Retina (tissue), 1 donor: ENCODE results near the gene HES6.
"Not testable (repeated sequence)": the region's sequence is repeated elsewhere in the genome, so short reads cannot be mapped to it uniquely, and the experiment has no call there.

Source experiments
- DNase-seq: peaks from one replicate; pipeline ENCODE4 v3.0.0-alpha.2; 2016

Gene HES6

GRCh38 chr2:238239863-238240756 is at the start of gene HES6:
Gene HES6, minus strand, starts transcription at chr2:238240038. Its CDS starts 133 bp downstream, at chr2:238239905.
- peak; percentile 96 for DNase-seq

GRCh38 chr2:238289574-238289973 is 49.7 kb upstream of the HES6 start:
- DNase-seq = no peak

- DNase-seq = peak; percentile 99
These were observed 49.1 kb upstream of the HES6 start for GRCh38 chr2:238288650-238289573.

GRCh38 chr2:238287737-238288649 is 48.2 kb upstream of the HES6 start, which contains the start of gene PER2:
Gene PER2, minus strand, starts transcription at chr2:238288610. Its CDS starts 10,674 bp downstream, at chr2:238277936.
- DNase-seq = peak; percentile 72

GRCh38 chr2:238286987-238287736 is 47.3 kb upstream of the HES6 start:
- no peak for DNase-seq

GRCh38 chr2:238286551-238286950 is 46.7 kb upstream of the HES6 start:
- DNase-seq = no peak

GRCh38 chr2:238286095-238286494 is 46.3 kb upstream of the HES6 start:
- no peak for DNase-seq

- no peak for DNase-seq
These were observed 45.8 kb upstream of the HES6 start for GRCh38 chr2:238285653-238286082.

- no peak for DNase-seq
These were observed 45.1 kb upstream of the HES6 start for GRCh38 chr2:238284802-238285515.

- no peak for DNase-seq
These were observed 43.3 kb upstream of the HES6 start for GRCh38 chr2:238282861-238283738.

- DNase-seq = no peak
These were observed 42.1 kb upstream of the HES6 start for GRCh38 chr2:238281826-238282480.

- no peak for DNase-seq
These were observed 40.4 kb upstream of the HES6 start for GRCh38 chr2:238280083-238280825.

GRCh38 chr2:238279324-238279682 is 39.5 kb upstream of the HES6 start:
- no peak for DNase-seq

- DNase-seq = no peak
These were observed 38.9 kb upstream of the HES6 start for GRCh38 chr2:238278626-238279323.

- DNase-seq = no peak
These were observed 37.9 kb upstream of the HES6 start for GRCh38 chr2:238277695-238278094.

GRCh38 chr2:238274152-238274865 is 34.5 kb upstream of the HES6 start:
- DNase-seq = no peak

- not testable (repeated sequence) for DNase-seq
These were observed 33.6 kb upstream of the HES6 start for GRCh38 chr2:238273433-238273832.
